ENCODE data around the gene CASS4. TPM values are rescaled to one million over a fixed set of nuclear protein-coding genes. Genes with fewer than 3 reads are reported as not detected.

CASS4 gene
- total and polyA plus RNA-seq, 4 donors: 0.26 to 1.6 (median 1.1) TPM

DNA sequence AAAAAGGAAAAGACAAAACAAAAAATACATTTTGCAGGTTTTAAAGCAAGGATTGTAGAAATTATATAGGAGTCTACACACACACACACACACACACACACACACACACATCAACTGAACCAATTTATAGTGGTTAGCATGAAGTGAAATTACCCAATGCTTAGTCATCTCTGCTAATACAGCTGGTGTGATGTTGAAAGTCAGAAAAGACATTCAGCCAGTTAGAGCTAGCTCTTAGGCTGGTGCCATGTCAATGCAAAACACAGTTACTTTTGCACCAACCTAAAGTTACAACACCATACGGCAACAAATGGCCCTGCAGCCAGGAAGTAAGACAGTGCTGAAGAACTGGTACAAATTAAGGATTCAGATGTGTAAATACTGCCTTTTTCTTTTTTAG is 38.1 kb upstream of the CASS4 start:
- H3K9me3 ChIP-seq (ENCODE audit: control insufficient read depth in 4 of 4, low read length in 3 of 4): no peaks in the 10 kb centered on the region
- DNase-seq (ENCODE audit: low spot score): no peak
- H3K4me1 ChIP-seq (ENCODE audit: control insufficient read depth in 4 of 4, insufficient read depth in 4 of 4, low read length in 3 of 4): no peaks in the 10 kb centered on the region
- H3K4me3 ChIP-seq (ENCODE audit: low read depth in 1 of 3, low read length in 3 of 3): no peak overlapping the region
- peaks cover 0 to 4% (median 2%) of the 10 kb centered on the region in 4 donors for H3K36me3 ChIP-seq (ENCODE audit: control insufficient read depth in 4 of 4, insufficient read depth in 3 of 4, low read depth in 1 of 4, low read length in 3 of 4)
- TF ChIP-seq TAF1 (conservative IDR thresholded peaks at IDR 0.05) (no peak), RXRA (IDR thresholded peaks at IDR 0.05) (no peak), FOXA1 (IDR thresholded peaks at IDR 0.05) (no peak), ZBTB33 (IDR thresholded peaks at IDR 0.05) (no peak), NR2F2 (IDR thresholded peaks at IDR 0.05) (no peak), MAX (IDR thresholded peaks at IDR 0.05) (no peak), CTCF (IDR thresholded peaks at IDR 0.05; ENCODE audit: low read depth, low read length, missing input control) (no peak)
- no peak overlapping the region for H3K27ac ChIP-seq (ENCODE audit: low read depth in 1 of 2, low read length in 2 of 2)
- H3K9ac ChIP-seq (ENCODE audit: low read depth in 1 of 2, low read length in 2 of 2): no peak overlapping the region
- WGBS: 75% methylated on average over 1 of the region's 1 CpG
- no peaks in the 10 kb centered on the region for H3K27me3 ChIP-seq (ENCODE audit: control insufficient read depth in 4 of 4, insufficient read depth in 4 of 4, low read length in 3 of 4)

DNA sequence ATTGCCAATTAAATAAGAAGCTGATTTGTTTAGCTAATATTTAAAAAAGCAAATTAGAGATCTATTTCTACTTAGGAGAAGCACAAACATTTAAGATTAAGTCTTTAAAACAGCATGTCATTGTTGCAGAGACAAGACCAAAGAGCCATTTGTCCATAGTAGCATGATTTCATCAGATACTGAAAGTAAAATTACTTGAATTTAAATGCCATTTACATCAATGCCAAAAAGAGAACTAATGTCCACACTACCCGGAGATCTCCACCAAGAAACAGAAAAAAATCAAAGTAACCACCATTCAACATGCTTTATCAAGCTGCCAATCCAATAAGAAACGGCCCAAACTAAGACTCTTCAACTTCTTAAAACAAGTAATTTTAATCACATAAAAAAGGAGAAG is 35.7 kb upstream of the CASS4 start:
- H3K9ac ChIP-seq (ENCODE audit: low read depth in 1 of 2, low read length in 2 of 2): no peak overlapping the region
- H3K4me3 ChIP-seq (ENCODE audit: low read depth in 1 of 3, low read length in 3 of 3): no peak overlapping the region
- WGBS: 91% methylated on average over 2 of the region's 2 CpGs
- H3K27ac ChIP-seq (ENCODE audit: low read depth in 1 of 2, low read length in 2 of 2): no peak overlapping the region
- H3K36me3 ChIP-seq (ENCODE audit: control insufficient read depth in 4 of 4, insufficient read depth in 3 of 4, low read depth in 1 of 4, low read length in 3 of 4): no peaks in the 10 kb centered on the region
- no peaks in the 10 kb centered on the region for H3K4me1 ChIP-seq (ENCODE audit: control insufficient read depth in 4 of 4, insufficient read depth in 4 of 4, low read length in 3 of 4)
- no peaks in the 10 kb centered on the region for H3K27me3 ChIP-seq (ENCODE audit: control insufficient read depth in 4 of 4, insufficient read depth in 4 of 4, low read length in 3 of 4)
- TF ChIP-seq ZBTB33 (IDR thresholded peaks at IDR 0.05) (no peak), RXRA (IDR thresholded peaks at IDR 0.05) (no peak), MAX (IDR thresholded peaks at IDR 0.05) (no peak), RAD21 (IDR thresholded peaks at IDR 0.05) (no peak), NR2F2 (IDR thresholded peaks at IDR 0.05) (no peak), HNF4G (IDR thresholded peaks at IDR 0.05) (no peak), EGR1 (IDR thresholded peaks at IDR 0.05; ENCODE audit: low read depth in 2 of 2) (no peak), HNF4A (conservative IDR thresholded peaks at IDR 0.05) (no peak), FOXA2 (IDR thresholded peaks at IDR 0.05) (no peak), CTCF (IDR thresholded peaks at IDR 0.05; ENCODE audit: low read depth, low read length, missing input control) (no peak), YY1 (IDR thresholded peaks at IDR 0.05) (no peak), GABPA (IDR thresholded peaks at IDR 0.05 in 1 of 2, conservative IDR thresholded peaks at IDR 0.05 in 1 of 2) (no peak), SP1 (IDR thresholded peaks at IDR 0.05) (no peak)
- TF ChIP-seq, protein P1, sequence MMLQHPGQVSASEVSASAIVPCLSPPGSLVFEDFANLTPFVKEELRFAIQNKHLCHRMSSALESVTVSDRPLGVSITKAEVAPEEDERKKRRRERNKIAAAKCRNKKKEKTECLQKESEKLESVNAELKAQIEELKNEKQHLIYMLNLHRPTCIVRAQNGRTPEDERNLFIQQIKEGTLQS (IDR thresholded peaks at IDR 0.05): no peak
- TF ChIP-seq, protein P2, sequence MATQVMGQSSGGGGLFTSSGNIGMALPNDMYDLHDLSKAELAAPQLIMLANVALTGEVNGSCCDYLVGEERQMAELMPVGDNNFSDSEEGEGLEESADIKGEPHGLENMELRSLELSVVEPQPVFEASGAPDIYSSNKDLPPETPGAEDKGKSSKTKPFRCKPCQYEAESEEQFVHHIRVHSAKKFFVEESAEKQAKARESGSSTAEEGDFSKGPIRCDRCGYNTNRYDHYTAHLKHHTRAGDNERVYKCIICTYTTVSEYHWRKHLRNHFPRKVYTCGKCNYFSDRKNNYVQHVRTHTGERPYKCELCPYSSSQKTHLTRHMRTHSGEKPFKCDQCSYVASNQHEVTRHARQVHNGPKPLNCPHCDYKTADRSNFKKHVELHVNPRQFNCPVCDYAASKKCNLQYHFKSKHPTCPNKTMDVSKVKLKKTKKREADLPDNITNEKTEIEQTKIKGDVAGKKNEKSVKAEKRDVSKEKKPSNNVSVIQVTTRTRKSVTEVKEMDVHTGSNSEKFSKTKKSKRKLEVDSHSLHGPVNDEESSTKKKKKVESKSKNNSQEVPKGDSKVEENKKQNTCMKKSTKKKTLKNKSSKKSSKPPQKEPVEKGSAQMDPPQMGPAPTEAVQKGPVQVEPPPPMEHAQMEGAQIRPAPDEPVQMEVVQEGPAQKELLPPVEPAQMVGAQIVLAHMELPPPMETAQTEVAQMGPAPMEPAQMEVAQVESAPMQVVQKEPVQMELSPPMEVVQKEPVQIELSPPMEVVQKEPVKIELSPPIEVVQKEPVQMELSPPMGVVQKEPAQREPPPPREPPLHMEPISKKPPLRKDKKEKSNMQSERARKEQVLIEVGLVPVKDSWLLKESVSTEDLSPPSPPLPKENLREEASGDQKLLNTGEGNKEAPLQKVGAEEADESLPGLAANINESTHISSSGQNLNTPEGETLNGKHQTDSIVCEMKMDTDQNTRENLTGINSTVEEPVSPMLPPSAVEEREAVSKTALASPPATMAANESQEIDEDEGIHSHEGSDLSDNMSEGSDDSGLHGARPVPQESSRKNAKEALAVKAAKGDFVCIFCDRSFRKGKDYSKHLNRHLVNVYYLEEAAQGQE (IDR thresholded peaks at IDR 0.05): no peak
- DNase-seq (ENCODE audit: low spot score): no peak
- no peaks in the 10 kb centered on the region for H3K9me3 ChIP-seq (ENCODE audit: control insufficient read depth in 4 of 4, low read length in 3 of 4)
